ENCODE data around the gene ADRA2B. TPM values are rescaled to one million over a fixed set of nuclear protein-coding genes. Genes with fewer than 3 reads are reported as not detected.

ADRA2B gene
- total RNA-seq, 1 donor from 2014 or later: 0.05 TPM

DNA sequence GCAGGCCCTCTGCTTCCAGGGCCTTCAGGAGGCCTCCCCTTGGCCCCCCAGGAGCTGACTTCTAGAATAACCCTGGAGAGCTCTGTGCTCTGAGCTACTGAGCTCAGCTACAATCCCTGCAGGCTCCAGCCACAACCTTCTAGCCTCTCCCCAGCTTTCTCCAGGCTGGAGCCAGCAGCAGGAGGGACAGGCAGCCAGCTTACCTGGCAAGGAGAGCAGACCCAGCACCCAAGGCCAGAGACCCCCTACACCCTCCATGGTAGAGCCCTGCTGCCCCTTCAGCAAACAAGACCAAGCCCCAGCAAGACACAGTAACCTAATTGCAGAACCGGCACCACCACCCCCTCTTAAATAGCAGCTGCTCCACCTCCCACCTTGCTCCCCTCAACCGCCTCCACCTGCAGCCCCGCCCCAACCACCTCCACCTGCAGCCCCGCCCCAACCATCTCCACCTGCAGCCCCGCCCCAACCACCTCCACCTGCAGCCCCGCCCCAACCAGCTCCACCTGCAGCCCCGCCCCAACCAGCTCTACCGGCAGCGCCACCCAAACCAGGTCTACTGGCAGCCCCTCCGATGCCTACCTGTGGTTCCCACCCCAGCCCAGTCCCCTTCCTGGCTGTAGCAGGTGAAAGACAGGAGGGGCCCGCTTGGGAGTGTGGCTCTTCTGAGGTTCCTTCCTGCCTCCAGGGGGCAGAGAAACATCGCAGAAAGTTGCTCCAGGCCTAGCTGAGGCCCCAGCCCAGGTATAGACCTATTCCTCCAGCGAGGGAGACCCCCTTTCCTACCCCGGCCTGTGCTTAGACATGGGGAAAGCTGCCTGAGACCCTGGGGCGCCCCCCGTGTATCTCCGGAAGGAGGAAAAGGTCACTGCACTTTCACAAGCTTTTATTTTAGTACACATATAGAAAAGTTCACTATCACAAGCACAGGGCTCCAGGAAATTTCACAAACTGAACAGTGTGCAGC, 22.1 kb upstream of the ADRA2B start, which contains the start of gene ASTL:
TSS of gene ASTL (minus strand) at position 324 of the 967 bp plus-strand sequence. CDS start at position 258, 66 bp downstream.
- intact Hi-C loops (cut with micrococcal nuclease): loop anchor here (1.0 kb wide), 3 partner anchors 10 to 129 kb away; no protein-coding TSS in a partner anchor

DNA sequence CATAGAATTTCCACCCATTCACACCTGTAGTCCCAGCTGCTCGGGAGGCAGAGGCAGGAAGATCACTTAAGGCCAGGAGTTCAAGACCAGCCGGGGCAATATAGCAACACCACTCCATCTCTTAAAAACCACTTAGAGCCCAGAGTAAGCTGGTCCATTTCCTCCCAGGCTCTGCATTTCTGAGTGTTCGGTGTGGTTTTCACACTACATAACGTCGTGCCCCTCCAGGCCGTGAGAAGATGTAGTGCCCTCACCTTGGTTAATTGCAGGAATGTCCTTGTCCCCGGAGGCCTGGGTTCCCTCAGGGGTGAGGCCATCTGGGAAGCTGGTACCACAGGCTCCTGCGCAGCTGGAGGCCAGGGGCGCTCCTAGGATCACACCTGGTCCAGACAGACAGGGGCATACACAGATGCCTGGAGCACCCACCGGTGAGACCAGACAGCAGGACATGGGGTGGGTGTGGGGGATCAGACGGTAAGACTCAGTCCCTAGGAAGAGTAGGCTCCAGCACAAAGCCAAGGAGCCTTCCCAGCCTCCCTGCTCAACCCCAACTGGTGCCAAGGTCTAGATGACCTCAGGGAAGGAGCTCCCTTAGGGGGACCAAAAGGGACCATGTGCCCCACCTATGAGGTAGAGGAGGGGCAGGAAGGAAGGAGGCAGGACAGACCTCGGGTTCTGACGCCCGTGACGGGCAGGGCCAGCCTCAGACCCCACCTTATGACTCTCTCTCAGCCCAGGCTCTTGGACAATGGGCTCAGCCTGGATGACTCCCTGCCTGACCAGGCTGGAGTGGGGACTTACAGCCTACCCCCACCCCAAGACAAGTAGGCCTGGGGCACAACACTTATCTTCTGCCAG, 21.2 kb upstream of the ADRA2B start:
- intact Hi-C loops (cut with micrococcal nuclease): loop anchor here (1.0 kb wide), 3 partner anchors 11 to 130 kb away; no protein-coding TSS in a partner anchor

- intact Hi-C loops (cut with micrococcal nuclease): no loop called here
Observed at GRCh38 chr2:96136129-96136720, 19.9 kb upstream of the ADRA2B start.

GRCh38 chr2:96135621-96136020, 19.2 kb upstream of the ADRA2B start:
- intact Hi-C loops (cut with micrococcal nuclease): no loop called here

GRCh38 chr2:96135171-96135570, 18.8 kb upstream of the ADRA2B start:
- intact Hi-C loops (cut with micrococcal nuclease): no loop called here

- intact Hi-C loops (cut with micrococcal nuclease): no loop called here
Observed at GRCh38 chr2:96134421-96134820, 18.1 kb upstream of the ADRA2B start.

DNA sequence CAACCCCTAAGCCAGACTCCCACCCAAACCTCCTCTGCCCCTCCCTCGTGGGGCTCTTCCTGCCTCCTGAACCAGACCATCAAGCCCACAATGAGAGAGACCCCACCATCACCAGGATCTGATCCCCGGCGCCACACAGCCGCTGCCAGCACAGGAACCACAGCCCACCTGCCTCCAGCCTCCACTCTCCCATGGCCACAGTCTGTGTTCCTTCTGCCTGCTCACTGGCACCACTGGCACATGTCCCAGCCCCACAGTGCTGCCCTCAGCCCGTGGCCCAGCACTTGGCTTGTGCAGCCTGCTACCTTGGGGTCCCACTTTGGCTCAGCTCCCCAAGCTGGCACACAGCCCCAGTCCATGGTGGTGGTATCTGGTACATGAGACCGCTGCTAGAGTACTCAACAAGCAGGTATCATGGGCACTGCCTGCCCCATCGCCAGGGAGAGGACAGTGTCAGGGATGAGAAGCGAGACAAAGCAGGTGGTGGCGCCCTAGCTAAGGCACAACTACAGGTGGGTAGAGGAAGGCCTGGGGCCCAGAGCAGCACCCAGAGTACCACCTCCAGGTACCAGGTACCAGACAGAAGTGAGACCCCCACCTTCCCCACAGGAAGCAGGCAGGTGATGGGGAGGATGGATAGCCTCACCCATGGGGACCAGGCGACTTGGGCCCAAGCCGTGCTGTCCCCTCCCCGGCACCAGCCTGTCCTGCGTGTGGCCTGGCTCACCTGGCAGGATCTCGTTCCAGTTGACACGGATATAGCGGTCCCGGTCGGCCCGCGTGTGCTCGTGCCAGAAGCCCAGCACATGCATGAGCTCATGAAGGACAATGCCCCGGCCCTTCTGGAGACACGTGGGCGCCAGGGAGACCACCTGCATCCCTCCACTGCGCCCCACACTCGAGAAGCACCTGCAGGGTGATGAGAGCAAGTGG, 15.7 kb upstream of the ADRA2B start:
- intact Hi-C loops (cut with micrococcal nuclease): no loop called here

GRCh38 chr2:96131152-96131812, 14.9 kb upstream of the ADRA2B start:
- intact Hi-C loops (cut with micrococcal nuclease): no loop called here

DNA sequence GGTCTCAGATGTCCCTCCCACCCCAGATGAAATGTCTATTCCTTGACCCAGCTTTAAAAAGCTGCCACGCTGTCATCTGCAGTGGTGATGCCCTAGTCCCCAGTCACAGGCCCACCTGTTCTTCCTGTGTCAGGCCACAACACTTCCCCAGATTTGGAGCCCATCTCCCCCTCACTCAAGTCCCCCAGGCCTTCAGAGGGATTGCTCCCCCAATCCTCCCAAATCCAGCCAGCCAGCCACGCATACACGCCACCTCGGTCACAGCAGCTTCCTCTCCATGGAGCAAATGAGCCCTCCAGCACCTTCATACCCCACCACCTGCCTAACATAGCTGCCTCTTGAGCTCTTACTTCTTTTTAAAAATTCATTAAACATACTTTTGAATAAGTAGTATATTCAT, 14.1 kb upstream of the ADRA2B start:
- intact Hi-C loops (cut with micrococcal nuclease): no loop called here

- intact Hi-C loops (cut with micrococcal nuclease): no loop called here
Observed at GRCh38 chr2:96129528-96130120, 13.3 kb upstream of the ADRA2B start.

DNA sequence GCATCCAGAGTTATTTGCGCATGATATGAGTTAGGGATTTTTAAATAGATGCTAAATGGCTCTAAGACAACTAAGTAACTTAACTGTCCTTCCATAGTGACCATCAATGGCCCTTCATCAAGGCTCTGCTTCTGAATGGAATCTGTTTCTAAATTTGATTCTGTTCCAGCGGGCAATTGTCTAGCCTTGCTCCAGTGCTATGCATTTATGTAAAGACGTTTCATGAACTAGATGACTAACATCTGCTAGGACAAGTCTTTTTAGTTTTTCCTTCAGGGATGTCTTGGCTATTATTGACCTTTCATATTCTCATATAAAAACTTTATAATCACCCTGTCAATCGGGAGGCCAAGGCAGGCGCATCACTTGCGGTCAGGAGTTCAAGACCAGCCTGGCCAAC, 12.1 kb upstream of the ADRA2B start:
- intact Hi-C loops (cut with micrococcal nuclease): no loop called here

- intact Hi-C loops (cut with micrococcal nuclease): no loop called here
Observed at GRCh38 chr2:96124406-96125265, 8.3 kb upstream of the ADRA2B start.

- intact Hi-C loops (cut with micrococcal nuclease): no loop called here
Observed at GRCh38 chr2:96123936-96124335, 7.6 kb upstream of the ADRA2B start.

DNA sequence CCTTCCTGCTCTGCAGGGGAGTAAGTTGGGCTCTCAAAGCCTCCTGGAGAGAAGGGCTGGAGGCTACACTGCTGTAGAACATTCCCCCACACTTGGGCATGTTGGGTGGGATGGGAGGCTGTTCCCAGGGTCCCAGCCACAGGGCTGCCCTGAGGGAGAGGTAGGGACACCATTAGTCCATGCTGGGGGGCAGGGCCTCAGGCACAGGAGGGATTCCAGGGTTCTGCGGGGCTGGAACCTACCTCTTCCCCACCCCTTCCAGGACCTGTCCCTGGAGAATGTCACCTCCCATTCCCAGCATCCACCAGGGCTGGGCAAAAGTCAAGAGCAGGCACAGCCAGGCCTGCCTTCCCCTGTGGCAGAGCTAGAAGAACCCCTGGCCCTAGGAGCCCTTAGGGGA, 6.9 kb upstream of the ADRA2B start:
- intact Hi-C loops (cut with micrococcal nuclease): no loop called here

- intact Hi-C loops (cut with micrococcal nuclease): no loop called here
Observed at GRCh38 chr2:96122391-96122790, 6.0 kb upstream of the ADRA2B start.

DNA sequence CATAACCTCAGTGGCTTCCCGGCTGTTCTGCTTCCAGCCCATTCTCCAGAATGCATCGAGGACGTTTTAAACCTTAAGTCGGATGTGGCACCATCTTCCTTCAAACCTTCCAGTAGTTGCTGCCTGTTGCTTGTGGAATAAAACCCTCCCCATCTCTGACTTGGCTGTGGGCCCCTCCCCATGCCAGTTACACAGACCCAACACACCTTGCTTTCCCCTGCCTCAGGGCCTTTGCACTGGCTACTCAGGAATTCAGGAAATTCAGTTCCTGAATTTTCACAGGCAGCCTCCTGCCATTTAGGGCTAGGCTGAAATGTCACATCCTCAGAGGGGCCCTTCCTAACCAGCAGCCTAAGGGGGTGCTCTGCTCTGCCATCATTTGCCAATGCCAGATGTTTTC, 5.0 kb upstream of the ADRA2B start:
- intact Hi-C loops (cut with micrococcal nuclease): no loop called here

DNA sequence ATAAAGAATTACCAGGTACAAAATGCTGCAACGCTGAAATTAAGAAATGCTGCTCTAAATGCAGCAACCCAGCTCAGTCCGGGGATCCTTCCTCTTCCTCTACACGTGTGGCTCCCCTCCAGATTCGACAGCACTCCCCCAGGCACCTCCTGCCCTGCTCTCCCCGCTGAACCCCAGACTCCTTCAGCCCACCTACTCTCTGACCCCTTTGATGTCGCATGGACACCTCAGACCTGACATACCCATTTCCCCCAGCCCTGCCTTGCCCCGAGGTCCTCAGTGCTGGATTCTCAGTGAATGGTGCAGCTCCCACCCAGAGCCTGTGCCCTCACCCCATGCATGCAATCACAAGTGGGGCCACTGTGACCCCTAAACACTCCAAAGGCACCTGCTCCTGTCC, 4.6 kb upstream of the ADRA2B start:
- intact Hi-C loops (cut with micrococcal nuclease): no loop called here

DNA sequence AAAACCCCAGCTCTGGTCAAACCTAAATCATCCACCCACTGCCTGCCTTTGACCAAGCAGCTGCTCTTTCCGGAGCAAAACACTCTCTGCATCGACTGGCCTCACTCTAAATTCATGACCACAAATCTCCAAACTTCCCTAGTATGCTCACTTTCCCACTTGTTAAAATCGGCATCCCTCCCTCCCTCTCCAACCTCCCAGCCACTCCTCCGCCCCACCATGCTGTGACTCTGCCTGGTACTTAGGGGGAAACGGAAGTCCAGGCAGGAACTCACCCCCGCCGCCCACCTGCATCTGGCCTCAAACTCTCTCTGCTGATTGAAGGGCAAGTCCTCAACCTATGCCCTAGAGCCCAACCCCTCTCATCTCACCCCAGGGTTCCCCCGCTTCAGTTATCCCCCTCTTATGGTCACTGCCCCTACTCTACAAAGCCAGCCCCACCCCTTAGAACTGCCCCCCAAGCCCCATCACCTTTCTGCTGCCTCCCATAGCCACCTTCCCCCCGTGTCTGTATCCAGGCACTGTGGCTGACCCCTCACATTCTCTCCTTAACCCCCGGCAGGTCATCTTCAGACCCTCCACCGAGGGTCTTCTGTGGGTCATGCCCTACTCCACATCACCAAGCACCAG, 3.8 kb upstream of the ADRA2B start:
- intact Hi-C loops (cut with micrococcal nuclease): no loop called here
